Measurements from ENCODE around the gene PHOSPHO1. TPM values are rescaled to one million over a fixed set of nuclear protein-coding genes. Genes with fewer than 3 reads are reported as not detected.

PHOSPHO1 gene
- total RNA-seq, 2 donors from 2014 or later: not detected

- ATAC-seq: no peak
- H3K36me3 Mint-ChIP-seq: no peaks in the 10 kb centered on the region
Measured at GRCh38 chr17:49234509-49235080, 4.0 kb upstream of the PHOSPHO1 start.

GRCh38 chr17:49231563-49231894 is 942 bp upstream of the PHOSPHO1 start:
- no peaks in the 10 kb centered on the region for H3K9me3 Mint-ChIP-seq
- peaks cover 0 to 2% of the 10 kb centered on the region in 2 donors for H3K27me3 Mint-ChIP-seq
- peak; percentile 20 for DNase-seq (ENCODE audit: low spot score)
- ATAC-seq: no peak
- H3K4me3 Mint-ChIP-seq: peak overlapping the region; percentile 82
- H3K4me1 Mint-ChIP-seq (ENCODE audit: low read depth in 2 of 2): peaks cover 19 to 21% of the 10 kb centered on the region in 2 donors
- H3K27ac Mint-ChIP-seq: peak overlapping the region in 1 of 2 donors; percentile 64
- H3K36me3 Mint-ChIP-seq: no peaks in the 10 kb centered on the region

More at GRCh38 chr17:49234509-49235080, 4.0 kb upstream of the PHOSPHO1 start:
- Mint-ChIP-seq H3K4me1 (ENCODE audit: low read depth in 2 of 2) (peaks cover 7 to 16% of the 10 kb centered on the region in 2 donors), H3K4me3 (no peak overlapping the region), H3K27me3 (peaks cover 0 to 2% of the 10 kb centered on the region in 2 donors), H3K27ac (no peak overlapping the region), H3K9me3 (no peaks in the 10 kb centered on the region)
- DNase-seq (ENCODE audit: low spot score): no peak

- Mint-ChIP-seq H3K4me1 (ENCODE audit: low read depth in 2 of 2) (peaks cover 14 to 24% of the 10 kb centered on the region in 2 donors), H3K4me3 (peak overlapping the region; percentile 82), H3K9me3 (no peaks in the 10 kb centered on the region), H3K27ac (no peak overlapping the region), H3K36me3 (no peaks in the 10 kb centered on the region), H3K27me3 (peaks cover 0 to 2% of the 10 kb centered on the region in 2 donors)
- no peak for DNase-seq (ENCODE audit: low spot score)
- ATAC-seq: peak; percentile 3 to 12
Measured at GRCh38 chr17:49229805-49230600, 584 bp downstream of the PHOSPHO1 start.

- Mint-ChIP-seq H3K27ac (no peak overlapping the region), H3K4me1 (ENCODE audit: low read depth in 2 of 2) (peaks cover 20 to 27% of the 10 kb centered on the region in 2 donors), H3K9me3 (no peaks in the 10 kb centered on the region), H3K36me3 (no peaks in the 10 kb centered on the region), H3K4me3 (peak overlapping the region; percentile 60), H3K27me3 (peaks cover 0 to 2% of the 10 kb centered on the region in 2 donors)
- ATAC-seq: no peak
- DNase-seq (ENCODE audit: low spot score): peak; percentile 29
Measured at GRCh38 chr17:49229076-49229804, 1.3 kb downstream of the PHOSPHO1 start.

- peak; percentile 79 for DNase-seq (ENCODE audit: low spot score)
- no peaks in the 10 kb centered on the region for H3K9me3 Mint-ChIP-seq
- ATAC-seq: peak in 1 of 2 donors; percentile 34
- H3K27me3 Mint-ChIP-seq: no peaks in the 10 kb centered on the region
- H3K36me3 Mint-ChIP-seq: no peaks in the 10 kb centered on the region
- H3K27ac Mint-ChIP-seq: peak overlapping the region in 1 of 2 donors; percentile 66
- no peak overlapping the region for H3K4me3 Mint-ChIP-seq
- peaks cover 27 to 35% of the 10 kb centered on the region in 2 donors for H3K4me1 Mint-ChIP-seq (ENCODE audit: low read depth in 2 of 2)
Measured at GRCh38 chr17:49227436-49228261, 2.9 kb downstream of the PHOSPHO1 start.

GRCh38 chr17:49226771-49227435 is 3.7 kb downstream of the PHOSPHO1 start:
- Mint-ChIP-seq H3K27me3 (no peaks in the 10 kb centered on the region), H3K27ac (peak overlapping the region in 1 of 2 donors; percentile 66), H3K9me3 (no peaks in the 10 kb centered on the region), H3K4me3 (no peak overlapping the region), H3K4me1 (ENCODE audit: low read depth in 2 of 2) (peaks cover 29 to 39% of the 10 kb centered on the region in 2 donors), H3K36me3 (no peaks in the 10 kb centered on the region)
- DNase-seq (ENCODE audit: low spot score) (no peak), ATAC-seq (no peak)

- Mint-ChIP-seq H3K9me3 (no peaks in the 10 kb centered on the region), H3K27me3 (no peaks in the 10 kb centered on the region), H3K27ac (no peak overlapping the region), H3K36me3 (no peaks in the 10 kb centered on the region), H3K4me1 (ENCODE audit: low read depth in 2 of 2) (peaks cover 24 to 36% of the 10 kb centered on the region in 2 donors), H3K4me3 (no peak overlapping the region)
- DNase-seq (ENCODE audit: low spot score) (no peak), ATAC-seq (no peak)
Measured at GRCh38 chr17:49225554-49226236, 4.9 kb downstream of the PHOSPHO1 start.

GRCh38 chr17:49224997-49225337 is 5.6 kb downstream of the PHOSPHO1 start:
- ATAC-seq: no peak
- Mint-ChIP-seq H3K4me3 (peak overlapping the region; percentile 70), H3K9me3 (no peaks in the 10 kb centered on the region), H3K27ac (no peak overlapping the region), H3K36me3 (no peaks in the 10 kb centered on the region), H3K4me1 (ENCODE audit: low read depth in 2 of 2) (peaks cover 24 to 40% of the 10 kb centered on the region in 2 donors), H3K27me3 (no peaks in the 10 kb centered on the region)
- DNase-seq (ENCODE audit: low spot score): no peak

GRCh38 chr17:49224198-49224996 is 6.2 kb downstream of the PHOSPHO1 start:
- H3K27me3 Mint-ChIP-seq: no peaks in the 10 kb centered on the region
- H3K4me3 Mint-ChIP-seq: peak overlapping the region; percentile 70
- no peak overlapping the region for H3K27ac Mint-ChIP-seq
- peaks cover 24 to 39% of the 10 kb centered on the region in 2 donors for H3K4me1 Mint-ChIP-seq (ENCODE audit: low read depth in 2 of 2)
- no peaks in the 10 kb centered on the region for H3K9me3 Mint-ChIP-seq
- DNase-seq (ENCODE audit: low spot score) (peak; percentile 71), ATAC-seq (peak; percentile 67 to 74)
- H3K36me3 Mint-ChIP-seq: no peaks in the 10 kb centered on the region

- no peaks in the 10 kb centered on the region for H3K36me3 Mint-ChIP-seq
Measured at GRCh38 chr17:49223517-49224197, 6.9 kb downstream of the PHOSPHO1 start.

GRCh38 chr17:49223168-49223516 is 7.4 kb downstream of the PHOSPHO1 start:
- Mint-ChIP-seq H3K36me3 (no peaks in the 10 kb centered on the region), H3K27ac (peak overlapping the region; percentile 29 to 65), H3K9me3 (no peaks in the 10 kb centered on the region), H3K4me1 (ENCODE audit: low read depth in 2 of 2) (peaks cover 28 to 46% of the 10 kb centered on the region in 2 donors), H3K4me3 (peak overlapping the region; percentile 70), H3K27me3 (no peaks in the 10 kb centered on the region)
- ATAC-seq (no peak), DNase-seq (ENCODE audit: low spot score) (no peak)

More at GRCh38 chr17:49223517-49224197, 6.9 kb downstream of the PHOSPHO1 start:
- peaks cover 25 to 42% of the 10 kb centered on the region in 2 donors for H3K4me1 Mint-ChIP-seq (ENCODE audit: low read depth in 2 of 2)
- peak overlapping the region; percentile 70 for H3K4me3 Mint-ChIP-seq
- H3K9me3 Mint-ChIP-seq: no peaks in the 10 kb centered on the region
- no peaks in the 10 kb centered on the region for H3K27me3 Mint-ChIP-seq
- H3K27ac Mint-ChIP-seq: peak overlapping the region; percentile 29 to 65
- DNase-seq (ENCODE audit: low spot score): no peak
- peak; percentile 25 to 59 for ATAC-seq

Measured in natural killer cell treated with Interleukin-12 subunit alpha and Interleukin-12 subunit beta and Interleukin-15 and Interleukin-18, amount 100 ng/mL, for 72 hours (primary cell).